A673 (cell line): ENCODE measurements around the gene HLA-DRB5. TPM values are rescaled to one million over a fixed set of nuclear protein-coding genes. Genes with fewer than 3 reads are reported as not detected.
"Not testable (repeated sequence)": the region's sequence is repeated elsewhere in the genome, so short reads cannot be mapped to it uniquely, and the experiment has no call there.

ENCODE experiments used
- BruUV-seq: library from RNA; stranded (reverse); fragments of 400-500 nt; replicated peaks from 2 replicates; lab custom pipeline; 2021; lab: Mats Ljungman, UMichigan
- CTCF ChIA-PET: fragments of 300-600 bp; sonication (Branson Sonifier 250); formaldehyde crosslinking; loops from one replicate; lab custom pipeline; 2022; ENCODE audit warnings: antibody characterized with exemption; lab: Charles Lee
- POLR2A ChIA-PET: fragments of 300-600 bp; sonication (Branson Sonifier 250); formaldehyde crosslinking; loops from one replicate; lab custom pipeline; 2022; ENCODE audit warnings: antibody characterized with exemption; ENCODE audit not compliant: low non-redundant PET; lab: Charles Lee
- DNase-seq: peaks from one replicate; pipeline ENCODE4 v3.0.0-alpha.2; 2015; ENCODE audit warnings: low spot score
- H3K27ac ChIP-seq: fragments of 200-600 bp; sonication (generic); 2 replicates; pipeline ENCODE4 v1.5.1; 2016; ENCODE audit warnings: mixed run types, low read depth, mild to moderate bottlenecking, mixed read lengths, antibody characterized with exemption, low read length; ENCODE audit not compliant: poor library complexity, severe bottlenecking
- H3K27me3 ChIP-seq: fragments of 200-600 bp; sonication (generic); replicated peaks from 2 replicates; pipeline ENCODE4 v1.6.1; 2017; ENCODE audit warnings: mixed run types, low read depth, mild to moderate bottlenecking, mixed read lengths, antibody characterized with exemption, low read length; ENCODE audit not compliant: insufficient read depth, poor library complexity
- H3K36me3 ChIP-seq: fragments of 200-600 bp; sonication (generic); 2 replicates; pipeline ENCODE4 v1.6.1; 2016; ENCODE audit warnings: mixed run types, mild to moderate bottlenecking, mixed read lengths, antibody characterized with exemption, low read length; ENCODE audit not compliant: insufficient read depth, poor library complexity, severe bottlenecking
- H3K4me1 ChIP-seq: fragments of 200-600 bp; sonication (generic); 2 replicates; pipeline ENCODE4 v1.6.1; 2017; ENCODE audit warnings: mixed run types, mild to moderate bottlenecking, mixed read lengths, antibody characterized with exemption, low read length; ENCODE audit not compliant: insufficient read depth, poor library complexity, severe bottlenecking
- H3K4me3 ChIP-seq: fragments of 200-600 bp; sonication (generic); 2 replicates; pipeline ENCODE4 v1.5.1; 2016; ENCODE audit warnings: low read depth, mixed run types, mild to moderate bottlenecking, mixed read lengths, low read length; ENCODE audit not compliant: poor library complexity, severe bottlenecking
- H3K9me3 ChIP-seq: fragments of 200-600 bp; sonication (generic); 2 replicates; pipeline ENCODE4 v1.6.1; 2016; ENCODE audit warnings: mixed run types, low read depth, mild to moderate bottlenecking, mixed read lengths, antibody characterized with exemption, low read length; ENCODE audit not compliant: poor library complexity, severe bottlenecking
- EZH2 ChIP-seq: fragments of 200-600 bp; sonication (generic); IDR thresholded peaks from 2 replicates; pipeline ENCODE4 v1.6.1; 2017; ENCODE audit warnings: borderline replicate concordance, low read depth, mild to moderate bottlenecking, mixed read lengths, antibody characterized with exemption, low read length; ENCODE audit not compliant: poor library complexity, severe bottlenecking
- intact Hi-C: fragments of 100-400 bp; cut with micrococcal nuclease; formaldehyde crosslinking; loops from one replicate; pipeline ENCODE4 v1.10.0; 2022; ENCODE audit not compliant: unreplicated experiment
- total RNA-seq: library from RNA; stranded (reverse); gene quantifications from 2 replicates; pipeline ENCODE4 v1.2.3, GENCODE V29; 2021
- TF ChIP-seq, protein P1 (sequence below): fragments of 300-800, 200-600 bp; sonication (generic); conservative IDR thresholded peaks from 2 replicates; pipeline ENCODE4 v1.5.1; 2017; ENCODE audit warnings: low read depth, mild to moderate bottlenecking, antibody characterized with exemption, low read length, moderate library complexity, mixed read lengths

Gene HLA-DRB5
- total RNA-seq, 1 experiment from 2014 or later = not detected

DNA sequence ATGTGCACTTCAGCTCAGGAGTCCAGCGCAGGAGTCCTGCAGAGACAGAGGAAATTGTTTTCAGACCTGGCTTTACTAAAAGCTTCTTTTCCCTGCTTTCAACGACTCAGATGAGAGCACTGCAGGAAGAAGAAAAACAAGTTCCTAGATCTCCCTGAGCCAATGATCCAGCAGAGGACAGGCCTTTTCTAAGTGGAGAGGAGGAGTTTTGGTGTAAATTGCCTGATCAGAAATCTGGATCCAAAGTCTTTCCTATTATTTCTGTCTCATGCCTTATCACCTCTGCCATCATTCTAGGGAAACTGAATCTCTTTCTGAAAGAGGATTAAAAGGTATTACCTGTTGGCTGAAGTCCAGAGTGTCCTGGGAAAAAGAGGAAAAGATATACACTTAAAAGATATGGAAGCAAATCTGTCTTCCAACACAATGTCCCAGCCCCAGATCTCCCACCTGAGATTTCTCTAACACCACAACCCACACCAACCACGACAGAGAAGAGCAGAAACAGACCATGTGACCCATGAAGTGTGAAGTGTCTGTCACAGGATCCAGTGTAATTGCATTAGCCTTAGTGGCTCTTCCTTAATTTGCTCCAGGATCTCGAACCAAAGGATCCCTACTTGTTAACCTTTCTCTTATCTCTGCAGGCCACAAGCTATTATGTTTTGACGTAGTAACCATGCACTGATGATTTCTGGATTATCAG lies 23.1 kb upstream of the HLA-DRB5 start:
- CTCF ChIA-PET = no interaction called here
- DNase-seq = no peak
- Histone ChIP-seq H3K27me3 (no peaks in the 10 kb centered on the region), H3K4me3 (no peak overlapping the region), H3K9me3 (no peaks in the 10 kb centered on the region), H3K4me1 (no peaks in the 10 kb centered on the region), H3K27ac (no peak overlapping the region), H3K36me3 (no peaks in the 10 kb centered on the region)
- no peak for TF ChIP-seq EZH2
- TF ChIP-seq, protein P1, sequence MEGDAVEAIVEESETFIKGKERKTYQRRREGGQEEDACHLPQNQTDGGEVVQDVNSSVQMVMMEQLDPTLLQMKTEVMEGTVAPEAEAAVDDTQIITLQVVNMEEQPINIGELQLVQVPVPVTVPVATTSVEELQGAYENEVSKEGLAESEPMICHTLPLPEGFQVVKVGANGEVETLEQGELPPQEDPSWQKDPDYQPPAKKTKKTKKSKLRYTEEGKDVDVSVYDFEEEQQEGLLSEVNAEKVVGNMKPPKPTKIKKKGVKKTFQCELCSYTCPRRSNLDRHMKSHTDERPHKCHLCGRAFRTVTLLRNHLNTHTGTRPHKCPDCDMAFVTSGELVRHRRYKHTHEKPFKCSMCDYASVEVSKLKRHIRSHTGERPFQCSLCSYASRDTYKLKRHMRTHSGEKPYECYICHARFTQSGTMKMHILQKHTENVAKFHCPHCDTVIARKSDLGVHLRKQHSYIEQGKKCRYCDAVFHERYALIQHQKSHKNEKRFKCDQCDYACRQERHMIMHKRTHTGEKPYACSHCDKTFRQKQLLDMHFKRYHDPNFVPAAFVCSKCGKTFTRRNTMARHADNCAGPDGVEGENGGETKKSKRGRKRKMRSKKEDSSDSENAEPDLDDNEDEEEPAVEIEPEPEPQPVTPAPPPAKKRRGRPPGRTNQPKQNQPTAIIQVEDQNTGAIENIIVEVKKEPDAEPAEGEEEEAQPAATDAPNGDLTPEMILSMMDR = no peak
- POLR2A ChIA-PET = no interaction called here
- intact Hi-C loops = no loop called here
- BruUV-seq = no TSS peak

DNA sequence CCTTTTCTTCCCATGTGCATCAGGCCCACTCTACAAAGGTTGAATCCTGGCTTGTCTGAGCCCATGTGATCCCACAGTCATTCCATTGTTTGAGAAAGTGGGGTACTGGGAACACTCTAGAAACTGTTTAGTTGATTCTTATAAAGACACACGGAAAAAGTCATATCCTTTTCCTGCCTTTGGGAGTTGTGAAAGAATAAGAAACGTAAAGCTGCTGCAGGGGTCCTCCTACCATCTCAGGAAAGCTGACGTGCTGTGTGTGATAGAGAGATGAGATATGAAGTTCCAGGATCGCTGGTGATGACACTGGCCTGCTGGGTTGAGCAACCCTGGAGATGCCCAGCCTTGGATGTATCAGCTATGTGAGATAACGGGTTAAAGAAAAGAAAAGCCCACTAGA lies 21.3 kb upstream of the HLA-DRB5 start:
- Histone ChIP-seq H3K9me3 (no peaks in the 10 kb centered on the region), H3K27me3 (peaks cover 3% of the 10 kb centered on the region), H3K4me3 (no peak overlapping the region), H3K4me1 (no peaks in the 10 kb centered on the region), H3K36me3 (no peaks in the 10 kb centered on the region), H3K27ac (no peak overlapping the region)
- CTCF ChIA-PET = no interaction called here
- POLR2A ChIA-PET = no interaction called here
- BruUV-seq = no TSS peak
- intact Hi-C loops = no loop called here
- TF ChIP-seq, protein P1 = no peak
- TF ChIP-seq EZH2 = no peak
- peak; percentile 28 for DNase-seq

DNA sequence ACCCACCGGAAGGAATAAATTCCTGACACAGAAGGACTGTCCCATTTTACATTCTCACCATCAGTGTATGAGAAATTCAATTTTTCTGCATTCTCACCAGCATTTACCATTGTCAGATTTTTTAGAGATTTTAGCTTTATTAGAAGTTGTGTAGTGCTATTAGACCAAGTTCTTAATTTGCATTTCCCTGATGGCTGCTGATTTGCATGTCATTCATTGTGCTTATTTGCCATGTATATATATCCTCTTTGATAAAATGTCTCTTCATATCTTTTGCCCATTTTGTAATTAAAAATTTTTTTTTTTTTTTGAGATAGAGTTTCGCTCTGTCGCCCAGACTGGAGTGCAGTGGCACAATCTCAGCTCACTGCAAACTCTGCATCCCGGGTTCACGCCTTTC lies 9.8 kb upstream of the HLA-DRB5 start:
- H3K27me3 ChIP-seq = no peaks in the 10 kb centered on the region
- TF ChIP-seq, protein P1 = no peak
- TF ChIP-seq EZH2 = no peak
- no peak overlapping the region for H3K4me3 ChIP-seq
- H3K4me1 ChIP-seq = no peaks in the 10 kb centered on the region
- intact Hi-C loops = no loop called here
- ChIA-PET CTCF (no interaction called here), POLR2A (no interaction called here)
- H3K9me3 ChIP-seq = no peaks in the 10 kb centered on the region
- no peak overlapping the region for H3K27ac ChIP-seq
- DNase-seq = no peak
- H3K36me3 ChIP-seq = no peaks in the 10 kb centered on the region
- BruUV-seq = no TSS peak

DNA sequence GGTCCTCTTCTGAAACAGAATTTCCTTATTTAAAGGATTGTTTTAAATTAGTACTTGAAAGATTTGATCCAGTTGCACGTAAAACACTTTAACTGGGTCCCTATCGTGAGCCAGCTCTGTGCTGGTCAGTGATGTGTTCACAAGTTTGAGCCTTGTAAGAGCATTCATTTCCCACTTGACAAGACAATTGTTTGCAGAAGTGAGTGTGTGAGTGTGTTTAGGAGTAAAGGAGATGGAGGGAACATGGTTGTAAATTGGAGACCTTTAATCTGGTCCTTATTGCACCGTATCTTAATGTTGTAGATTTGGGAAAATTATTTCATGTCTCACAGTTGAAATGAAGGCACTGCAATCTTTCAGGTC lies 325 bp upstream of the HLA-DRB5 start:
- intact Hi-C loops, BruUV-seq: not testable (repeated sequence)

More for the DNA sequence above, 325 bp upstream of the HLA-DRB5 start:
- H3K4me3 ChIP-seq, CTCF ChIA-PET, H3K27me3 ChIP-seq, H3K9me3 ChIP-seq, POLR2A ChIA-PET, H3K36me3 ChIP-seq, H3K4me1 ChIP-seq, DNase-seq, H3K27ac ChIP-seq: not testable (repeated sequence)
